ENCODE measurements around the gene PRPF38A.

Gene PRPF38A

GRCh38 chr1:52463891-52464290, 59.5 kb downstream of the PRPF38A start:
- DNase-seq = no peak

DNA sequence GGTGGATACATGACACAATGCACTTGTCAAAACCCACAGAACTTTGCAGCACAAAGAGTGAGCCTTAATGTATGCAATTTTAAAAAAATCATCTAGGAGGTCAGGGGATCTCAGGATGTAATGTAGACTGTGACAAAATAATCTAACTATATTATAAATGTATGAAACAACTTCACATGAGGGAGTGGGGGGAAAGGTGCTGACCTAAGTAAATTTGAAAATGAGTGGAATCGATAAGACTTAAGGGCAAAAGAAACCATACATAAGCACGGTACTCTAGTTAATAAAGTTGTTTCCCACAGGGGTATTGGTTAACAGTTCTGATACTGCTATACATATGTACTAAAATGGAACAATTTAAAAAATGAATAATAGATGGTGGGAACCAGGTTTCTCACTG, 64.7 kb downstream of the PRPF38A start:
- DNase-seq = no peak

Measured in DMS53 (cell line).